T-helper 1 cell treated with Interleukin-12 subunit alpha and Interleukin-12 subunit beta and Interleukin-4 antibody, amounts not matched to agents 30 μg/mL and 1 μg/mL, for 36 hours (primary cell): ENCODE results near the gene ALAD.
"Not testable (repeated sequence)": the region's sequence is repeated elsewhere in the genome, so short reads cannot be mapped to it uniquely, and the experiment has no call there.

Experiments used
- H3K27ac Mint-ChIP-seq: one replicate; pipeline ENCODE4 v1.8.0; 2021; ENCODE audit warnings: mild to moderate bottlenecking, mixed read lengths
- H3K27me3 Mint-ChIP-seq: one replicate; pipeline ENCODE4 v1.8.0; 2021; ENCODE audit warnings: low read depth, mixed read lengths
- H3K36me3 Mint-ChIP-seq: one replicate; pipeline ENCODE4 v1.8.0; 2021; ENCODE audit warnings: low read depth, mixed read lengths
- H3K4me1 Mint-ChIP-seq: one replicate; pipeline ENCODE4 v1.8.0; 2021; ENCODE audit warnings: low read depth, mixed read lengths
- H3K4me3 Mint-ChIP-seq: one replicate; pipeline ENCODE4 v1.8.0; 2021; ENCODE audit warnings: mild to moderate bottlenecking, moderate library complexity, mixed read lengths
- H3K9me3 Mint-ChIP-seq: one replicate; pipeline ENCODE4 v1.8.0; 2021; ENCODE audit warnings: mixed read lengths

ALAD gene

DNA sequence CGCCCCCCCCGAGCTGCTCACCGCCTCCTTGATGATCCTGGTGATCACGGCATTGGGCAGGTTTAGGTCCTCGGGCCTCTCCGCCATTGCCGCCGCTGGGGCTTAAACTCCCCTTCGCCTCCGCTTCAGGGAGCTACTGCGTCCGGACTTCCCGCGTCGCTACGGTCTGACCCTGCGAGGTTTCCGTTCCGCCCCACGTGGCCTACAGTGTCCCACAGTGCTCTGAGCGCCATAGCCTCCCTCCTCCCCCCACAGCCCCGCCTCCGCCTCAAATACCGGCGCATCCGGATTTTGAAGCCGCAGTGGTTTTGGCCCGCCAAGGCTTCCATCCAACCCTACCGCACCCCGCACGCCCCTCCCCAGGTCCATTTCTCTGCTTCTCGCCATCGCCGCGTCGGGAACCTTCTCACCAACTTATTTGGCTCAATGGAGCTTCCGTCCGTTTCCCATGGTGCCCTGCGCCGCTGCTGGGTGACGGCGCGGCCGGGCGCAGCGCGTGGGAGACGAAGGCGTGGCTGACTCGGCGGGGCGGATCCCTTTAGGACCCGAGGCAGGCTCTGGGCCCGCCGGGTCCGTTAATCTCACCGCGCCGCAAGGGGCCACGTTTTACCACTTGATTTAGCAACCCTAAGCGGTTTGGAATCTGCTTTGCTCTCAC is 9.3 kb upstream of the ALAD start, which contains the start of the genes C9orf43 and POLE3:
Gene C9orf43, plus strand, starts transcription at position 541 of the 658 bp plus-strand sequence. CDS start 2,747 bp downstream, outside the sequence.
Gene POLE3, minus strand, starts transcription at position 469 of the 658 bp plus-strand sequence. Its CDS starts 382 bp downstream, at position 87.
- Mint-ChIP-seq H3K27ac (peak within 1 kb of the TSS; percentile 99), H3K27me3 (no peaks in the 10 kb centered on the region), H3K4me3 (peak within 1 kb of the TSS; percentile 97), H3K9me3 (no peaks in the 10 kb centered on the region), H3K4me1 (peaks cover 17% of the 10 kb centered on the region), H3K36me3 (peaks cover 25% of the 10 kb centered on the region)

- Mint-ChIP-seq H3K4me3 (peak overlapping the region; percentile 97), H3K9me3 (no peaks in the 10 kb centered on the region), H3K36me3 (peaks cover 25% of the 10 kb centered on the region), H3K4me1 (peaks cover 17% of the 10 kb centered on the region), H3K27ac (peak overlapping the region; percentile 99), H3K27me3 (no peaks in the 10 kb centered on the region)
These were observed 8.8 kb upstream of the ALAD start for GRCh38 chr9:113409883-113410206.

- Mint-ChIP-seq H3K27me3 (no peaks in the 10 kb centered on the region), H3K27ac (peak overlapping the region; percentile 99), H3K9me3 (no peaks in the 10 kb centered on the region), H3K36me3 (peaks cover 25% of the 10 kb centered on the region), H3K4me3 (peak overlapping the region; percentile 97), H3K4me1 (peaks cover 17% of the 10 kb centered on the region)
These were observed 8.4 kb upstream of the ALAD start for GRCh38 chr9:113409481-113409880.

DNA sequence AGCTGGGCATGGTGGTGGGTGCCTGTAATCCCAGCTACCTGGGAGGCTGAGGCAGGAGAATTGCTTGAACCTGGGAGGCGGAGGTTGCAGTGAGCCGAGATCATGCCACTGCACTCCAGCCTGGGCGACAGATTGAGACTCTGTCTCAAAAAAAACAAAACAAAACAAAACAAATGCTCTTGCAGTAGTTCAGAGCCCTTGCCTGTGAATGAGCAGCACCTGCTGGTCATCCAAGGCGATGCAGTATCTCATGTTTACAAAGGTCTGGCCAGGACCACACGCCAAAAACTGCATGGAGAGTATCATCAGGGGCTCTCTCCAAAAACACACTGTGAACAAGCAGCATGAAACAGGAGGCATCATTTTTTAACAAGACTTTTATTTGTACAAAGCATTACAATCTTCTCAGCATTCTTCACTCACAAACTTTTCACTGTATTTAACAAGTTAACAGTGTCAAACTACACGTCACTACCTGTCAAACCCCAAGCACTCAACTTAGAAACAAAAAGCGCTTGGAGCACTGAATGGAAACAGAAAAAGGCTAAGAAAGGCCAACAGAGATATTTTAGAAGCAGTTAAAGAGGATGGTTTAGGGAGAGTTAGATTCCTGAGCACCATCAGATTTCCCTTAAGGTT is 5.9 kb upstream of the ALAD start:
- H3K9me3 Mint-ChIP-seq, H3K27me3 Mint-ChIP-seq: not testable (repeated sequence)
- Mint-ChIP-seq H3K27ac (peak overlapping the region; percentile 79), H3K36me3 (peaks cover 25% of the 10 kb centered on the region), H3K4me3 (peak overlapping the region; percentile 75), H3K4me1 (peaks cover 17% of the 10 kb centered on the region)

DNA sequence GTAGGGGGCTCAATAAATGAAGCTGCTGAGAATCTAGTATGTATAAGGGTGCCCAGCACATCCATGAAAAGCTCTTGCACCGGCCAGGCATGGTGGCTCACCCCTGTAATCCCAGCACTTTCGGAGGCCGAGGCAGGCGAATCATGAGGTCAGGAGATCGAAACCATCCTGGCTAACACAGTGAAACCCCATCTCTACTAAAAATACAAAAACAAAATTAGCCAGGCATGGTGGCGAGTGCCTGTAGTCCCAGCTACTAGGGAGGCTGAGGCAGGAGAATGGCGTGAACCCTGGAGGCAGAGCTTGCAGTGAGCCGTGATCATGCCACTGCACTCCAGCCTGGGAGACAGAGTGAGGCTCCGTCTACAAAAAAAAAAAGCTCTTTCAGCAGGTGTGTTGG is 5.3 kb upstream of the ALAD start:
- H3K27ac Mint-ChIP-seq, H3K9me3 Mint-ChIP-seq, H3K27me3 Mint-ChIP-seq, H3K4me3 Mint-ChIP-seq: not testable (repeated sequence)
- Mint-ChIP-seq H3K4me1 (peaks cover 24% of the 10 kb centered on the region), H3K36me3 (peaks cover 25% of the 10 kb centered on the region)

- Mint-ChIP-seq H3K27ac (no peak overlapping the region), H3K9me3 (no peaks in the 10 kb centered on the region), H3K27me3 (no peaks in the 10 kb centered on the region), H3K4me1 (peaks cover 25% of the 10 kb centered on the region), H3K36me3 (peaks cover 10% of the 10 kb centered on the region), H3K4me3 (no peak overlapping the region)
These were observed 2.6 kb upstream of the ALAD start for GRCh38 chr9:113403646-113404045.

- H3K9me3 Mint-ChIP-seq, result no peaks in the 10 kb centered on the region
- H3K27ac Mint-ChIP-seq, result no peak overlapping the region
- peaks cover 17% of the 10 kb centered on the region for H3K4me1 Mint-ChIP-seq
- H3K36me3 Mint-ChIP-seq, result peaks cover 3% of the 10 kb centered on the region
- peak overlapping the region; percentile 73 for H3K4me3 Mint-ChIP-seq
- no peaks in the 10 kb centered on the region for H3K27me3 Mint-ChIP-seq
These were observed 1.4 kb downstream of the ALAD start for GRCh38 chr9:113399646-113400200.

DNA sequence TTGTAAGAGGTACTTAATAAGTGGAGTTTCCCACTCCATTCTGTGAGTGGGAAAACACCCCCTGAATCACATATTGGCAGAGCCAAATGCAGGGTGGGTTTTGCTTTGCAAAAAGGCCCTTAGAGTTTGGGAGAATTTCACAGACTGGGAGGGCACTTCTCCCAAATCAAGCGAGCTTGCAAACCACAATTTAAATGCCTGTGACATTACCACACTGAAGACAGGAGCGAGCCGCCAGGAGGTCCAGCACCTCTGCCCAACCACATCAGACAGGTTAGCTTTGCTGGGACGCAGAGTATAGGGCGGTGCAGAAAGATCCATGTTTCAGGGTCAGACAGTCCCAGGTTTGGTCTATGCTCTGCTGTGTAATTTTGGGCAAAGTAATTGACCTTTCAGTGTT is 2.3 kb downstream of the ALAD start:
- H3K27me3 Mint-ChIP-seq, result no peaks in the 10 kb centered on the region
- no peak overlapping the region for H3K27ac Mint-ChIP-seq
- no peaks in the 10 kb centered on the region for H3K9me3 Mint-ChIP-seq
- H3K4me1 Mint-ChIP-seq, result peaks cover 17% of the 10 kb centered on the region
- H3K36me3 Mint-ChIP-seq, result peaks cover 3% of the 10 kb centered on the region
- no peak overlapping the region for H3K4me3 Mint-ChIP-seq

DNA sequence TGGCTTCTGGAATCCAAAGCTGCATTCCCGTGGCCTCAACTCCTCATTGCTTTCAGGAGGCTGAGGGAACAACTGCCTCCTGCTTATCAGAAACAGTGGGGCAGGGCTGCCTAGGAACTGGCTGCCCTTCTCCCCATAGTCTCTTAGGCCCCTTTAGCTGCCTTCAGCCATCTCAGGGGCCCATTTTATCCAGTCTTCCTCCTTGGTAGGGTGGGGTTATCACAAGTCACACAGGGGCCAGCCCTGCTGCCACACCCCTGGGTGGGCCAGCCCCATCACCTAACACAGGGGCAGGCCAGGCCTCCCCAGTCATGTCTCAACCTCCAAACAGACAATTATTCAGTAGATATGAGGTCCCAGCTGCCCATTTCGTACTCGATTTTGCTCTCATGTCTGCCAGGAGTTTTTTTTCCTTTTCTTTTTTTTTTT is 3.9 kb downstream of the ALAD start:
- Mint-ChIP-seq H3K36me3 (peaks cover 3% of the 10 kb centered on the region), H3K27ac (no peak overlapping the region), H3K4me1 (peaks cover 17% of the 10 kb centered on the region), H3K4me3 (no peak overlapping the region), H3K27me3 (no peaks in the 10 kb centered on the region), H3K9me3 (no peaks in the 10 kb centered on the region)

DNA sequence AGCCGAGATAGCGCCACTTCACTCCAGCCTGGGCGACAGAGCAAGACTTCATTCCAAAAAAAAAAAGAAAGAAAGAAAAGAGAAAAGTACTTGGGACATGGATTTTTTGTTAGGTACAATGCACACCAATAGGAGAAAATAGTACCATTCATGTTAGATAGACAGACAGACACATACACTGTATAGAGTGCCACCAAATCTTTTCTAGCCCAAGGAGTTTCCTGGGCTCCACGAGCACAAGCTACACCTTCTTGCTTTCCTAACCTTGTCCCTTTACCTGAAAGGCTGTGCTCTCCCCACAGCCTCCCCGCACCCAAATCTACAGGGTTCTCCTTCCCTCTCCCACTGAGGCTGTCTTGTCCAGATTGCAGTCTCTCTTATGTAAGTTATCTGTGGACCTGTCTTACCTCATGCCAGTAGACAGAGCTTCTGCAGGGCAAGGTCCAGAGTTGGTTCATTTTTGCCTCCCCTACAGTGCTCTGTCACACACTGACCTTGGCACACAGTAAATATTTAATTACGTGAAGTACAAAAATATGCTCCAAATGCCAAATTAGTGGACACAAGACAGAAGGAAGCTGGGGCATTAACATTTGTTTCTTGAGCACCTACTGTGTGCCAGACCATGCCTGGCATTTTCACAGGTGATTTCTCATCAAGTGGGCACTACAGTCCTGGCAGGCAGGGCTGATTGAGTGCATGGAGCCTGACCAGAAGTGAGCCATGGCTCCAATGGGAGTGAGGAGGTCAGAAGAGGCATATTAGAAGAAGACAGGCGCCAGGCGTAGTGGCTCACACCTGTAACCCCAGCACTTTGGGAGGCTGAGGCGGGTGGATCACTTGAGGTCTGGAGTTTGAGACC is 5.9 kb downstream of the ALAD start:
- Mint-ChIP-seq H3K9me3 (no peaks in the 10 kb centered on the region), H3K4me3 (no peak overlapping the region), H3K36me3 (peaks cover 7% of the 10 kb centered on the region), H3K27ac (no peak overlapping the region), H3K27me3 (no peaks in the 10 kb centered on the region), H3K4me1 (peaks cover 9% of the 10 kb centered on the region)

GRCh38 chr9:113393281-113393680 is 7.8 kb downstream of the ALAD start:
- Mint-ChIP-seq H3K27me3 (no peaks in the 10 kb centered on the region), H3K4me1 (no peaks in the 10 kb centered on the region), H3K36me3 (peaks cover 8% of the 10 kb centered on the region), H3K4me3 (no peak overlapping the region), H3K27ac (no peak overlapping the region), H3K9me3 (no peaks in the 10 kb centered on the region)

DNA sequence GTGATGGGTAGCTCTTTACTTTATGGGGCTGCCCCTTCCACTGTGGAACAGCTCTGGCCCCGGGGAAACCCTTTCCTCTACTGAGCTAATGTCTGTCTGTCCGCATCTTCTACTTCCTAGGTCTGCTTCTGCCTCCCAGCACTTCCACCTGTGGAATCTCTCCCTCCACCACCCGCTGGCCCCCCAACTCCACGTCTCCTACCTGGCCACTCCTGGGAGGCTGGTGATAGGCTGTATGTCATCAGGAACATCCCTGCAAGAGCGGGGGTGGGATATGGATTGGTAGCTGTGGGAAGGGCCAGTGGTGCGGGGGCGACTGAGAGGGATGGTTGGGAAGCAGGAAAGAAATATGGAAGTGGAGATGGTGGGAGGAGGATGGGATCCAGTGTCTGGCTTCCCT is 9.2 kb downstream of the ALAD start:
- Mint-ChIP-seq H3K27ac (no peak overlapping the region), H3K27me3 (no peaks in the 10 kb centered on the region), H3K4me1 (no peaks in the 10 kb centered on the region), H3K4me3 (no peak overlapping the region), H3K9me3 (no peaks in the 10 kb centered on the region), H3K36me3 (peaks cover 12% of the 10 kb centered on the region)

GRCh38 chr9:113390192-113390960 is 10.7 kb downstream of the ALAD start:
- Mint-ChIP-seq H3K36me3 (peaks cover 13% of the 10 kb centered on the region), H3K4me1 (no peaks in the 10 kb centered on the region), H3K27ac (no peak overlapping the region), H3K27me3 (no peaks in the 10 kb centered on the region), H3K9me3 (no peaks in the 10 kb centered on the region), H3K4me3 (no peak overlapping the region)

- Mint-ChIP-seq H3K36me3 (peaks cover 13% of the 10 kb centered on the region), H3K27me3 (no peaks in the 10 kb centered on the region), H3K27ac (no peak overlapping the region), H3K4me1 (no peaks in the 10 kb centered on the region), H3K4me3 (no peak overlapping the region), H3K9me3 (no peaks in the 10 kb centered on the region)
These were observed 11.6 kb downstream of the ALAD start for GRCh38 chr9:113389451-113389850.
